ENCODE data around the gene OR6V1.
"Not testable (repeated sequence)": the region's sequence is repeated elsewhere in the genome, so short reads cannot be mapped to it uniquely, and the experiment has no call there.

Gene OR6V1

GRCh38 chr7:143042790-143043271, 9.3 kb upstream of the OR6V1 start:
- no peak for DNase-seq (ENCODE audit: low read depth)

- no peak for DNase-seq (ENCODE audit: low read depth)
Measured at GRCh38 chr7:143043391-143043790, 8.8 kb upstream of the OR6V1 start.

- no peak for DNase-seq (ENCODE audit: low read depth)
Measured at GRCh38 chr7:143046426-143046851, 5.7 kb upstream of the OR6V1 start.

- no peak for DNase-seq (ENCODE audit: low read depth)
Measured at GRCh38 chr7:143047326-143047725, 4.8 kb upstream of the OR6V1 start.

- DNase-seq (ENCODE audit: low read depth), result no peak
Measured at GRCh38 chr7:143048827-143049226, 3.3 kb upstream of the OR6V1 start.

- DNase-seq (ENCODE audit: low read depth), result no peak
Measured at GRCh38 chr7:143049362-143049761, 2.8 kb upstream of the OR6V1 start.

GRCh38 chr7:143050931-143051330, 1.2 kb upstream of the OR6V1 start:
- DNase-seq (ENCODE audit: low read depth), result no peak

GRCh38 chr7:143054621-143055020, 2.5 kb downstream of the OR6V1 start:
- DNase-seq (ENCODE audit: low read depth), result no peak

GRCh38 chr7:143055754-143056153, 3.6 kb downstream of the OR6V1 start:
- DNase-seq (ENCODE audit: low read depth), result no peak

GRCh38 chr7:143063741-143064140, 11.6 kb downstream of the OR6V1 start:
- no peak for DNase-seq (ENCODE audit: low read depth)

- DNase-seq (ENCODE audit: low read depth), result no peak
Measured at GRCh38 chr7:143068446-143068845, 16.3 kb downstream of the OR6V1 start.

- DNase-seq (ENCODE audit: low read depth), result no peak
Measured at GRCh38 chr7:143069912-143070500, 17.9 kb downstream of the OR6V1 start.

GRCh38 chr7:143073556-143073955, 21.4 kb downstream of the OR6V1 start:
- DNase-seq (ENCODE audit: low read depth), result no peak

- DNase-seq (ENCODE audit: low read depth), result no peak
Measured at GRCh38 chr7:143074141-143074540, 22.0 kb downstream of the OR6V1 start.

- DNase-seq (ENCODE audit: low read depth), result no peak
Measured at GRCh38 chr7:143085109-143085508, 33.0 kb downstream of the OR6V1 start.

GRCh38 chr7:143085610-143086009, 33.5 kb downstream of the OR6V1 start:
- not testable (repeated sequence) for DNase-seq (ENCODE audit: low read depth)

- not testable (repeated sequence) for DNase-seq (ENCODE audit: low read depth)
Measured at GRCh38 chr7:143088549-143089231, 36.5 kb downstream of the OR6V1 start.

- no peak for DNase-seq (ENCODE audit: low read depth)
Measured at GRCh38 chr7:143096146-143096545, 44.0 kb downstream of the OR6V1 start.

GRCh38 chr7:143099579-143099978, 47.4 kb downstream of the OR6V1 start:
- DNase-seq (ENCODE audit: low read depth), result not testable (repeated sequence)
